ENCODE measurements around the gene TTBK2.

Gene TTBK2

GRCh38 chr15:42848846-42849245, 71.7 kb downstream of the TTBK2 start:
- Histone ChIP-seq H3K27me3 (ENCODE audit: control insufficient read depth, insufficient read depth, low read length) (no peaks in the 10 kb centered on the region), H3K4me1 (ENCODE audit: control insufficient read depth, insufficient read depth, low read length) (no peaks in the 10 kb centered on the region), H3K9ac (ENCODE audit: low read depth, low read length) (no peak overlapping the region), H3K4me3 (ENCODE audit: low read depth, low read length) (no peak overlapping the region), H3K9me3 (ENCODE audit: control insufficient read depth, insufficient read depth, low read length) (no peaks in the 10 kb centered on the region), H3K36me3 (ENCODE audit: control insufficient read depth, insufficient read depth, low read length) (no peaks in the 10 kb centered on the region)

- H3K9ac ChIP-seq (ENCODE audit: low read depth, low read length) = no peak overlapping the region
- no peak overlapping the region for H3K4me3 ChIP-seq (ENCODE audit: low read depth, low read length)
- H3K4me1 ChIP-seq (ENCODE audit: control insufficient read depth, insufficient read depth, low read length) = no peaks in the 10 kb centered on the region
- no peaks in the 10 kb centered on the region for H3K36me3 ChIP-seq (ENCODE audit: control insufficient read depth, insufficient read depth, low read length)
- no peaks in the 10 kb centered on the region for H3K9me3 ChIP-seq (ENCODE audit: control insufficient read depth, insufficient read depth, low read length)
- no peaks in the 10 kb centered on the region for H3K27me3 ChIP-seq (ENCODE audit: control insufficient read depth, insufficient read depth, low read length)
Observed at GRCh38 chr15:42846647-42847046, 73.9 kb downstream of the TTBK2 start.

GRCh38 chr15:42845581-42845980, 75.0 kb downstream of the TTBK2 start:
- Histone ChIP-seq H3K9me3 (ENCODE audit: control insufficient read depth, insufficient read depth, low read length) (no peaks in the 10 kb centered on the region), H3K27me3 (ENCODE audit: control insufficient read depth, insufficient read depth, low read length) (no peaks in the 10 kb centered on the region), H3K4me1 (ENCODE audit: control insufficient read depth, insufficient read depth, low read length) (no peaks in the 10 kb centered on the region), H3K9ac (ENCODE audit: low read depth, low read length) (no peak overlapping the region), H3K4me3 (ENCODE audit: low read depth, low read length) (no peak overlapping the region), H3K36me3 (ENCODE audit: control insufficient read depth, insufficient read depth, low read length) (no peaks in the 10 kb centered on the region)

GRCh38 chr15:42843699-42844098, 76.9 kb downstream of the TTBK2 start:
- Histone ChIP-seq H3K4me3 (ENCODE audit: low read depth, low read length) (no peak overlapping the region), H3K9ac (ENCODE audit: low read depth, low read length) (no peak overlapping the region), H3K4me1 (ENCODE audit: control insufficient read depth, insufficient read depth, low read length) (no peaks in the 10 kb centered on the region), H3K36me3 (ENCODE audit: control insufficient read depth, insufficient read depth, low read length) (no peaks in the 10 kb centered on the region), H3K9me3 (ENCODE audit: control insufficient read depth, insufficient read depth, low read length) (no peaks in the 10 kb centered on the region), H3K27me3 (ENCODE audit: control insufficient read depth, insufficient read depth, low read length) (no peaks in the 10 kb centered on the region)

- Histone ChIP-seq H3K9ac (ENCODE audit: low read depth, low read length) (no peak overlapping the region), H3K27me3 (ENCODE audit: control insufficient read depth, insufficient read depth, low read length) (no peaks in the 10 kb centered on the region), H3K9me3 (ENCODE audit: control insufficient read depth, insufficient read depth, low read length) (no peaks in the 10 kb centered on the region), H3K4me1 (ENCODE audit: control insufficient read depth, insufficient read depth, low read length) (no peaks in the 10 kb centered on the region), H3K4me3 (ENCODE audit: low read depth, low read length) (no peak overlapping the region), H3K36me3 (ENCODE audit: control insufficient read depth, insufficient read depth, low read length) (no peaks in the 10 kb centered on the region)
Observed at GRCh38 chr15:42836251-42836650, 84.3 kb downstream of the TTBK2 start.

- Histone ChIP-seq H3K9ac (ENCODE audit: low read depth, low read length) (no peak overlapping the region), H3K4me1 (ENCODE audit: control insufficient read depth, insufficient read depth, low read length) (no peaks in the 10 kb centered on the region), H3K9me3 (ENCODE audit: control insufficient read depth, insufficient read depth, low read length) (no peaks in the 10 kb centered on the region), H3K4me3 (ENCODE audit: low read depth, low read length) (no peak overlapping the region), H3K36me3 (ENCODE audit: control insufficient read depth, insufficient read depth, low read length) (no peaks in the 10 kb centered on the region), H3K27me3 (ENCODE audit: control insufficient read depth, insufficient read depth, low read length) (no peaks in the 10 kb centered on the region)
Observed at GRCh38 chr15:42832576-42832975, 88.0 kb downstream of the TTBK2 start.

- H3K36me3 ChIP-seq (ENCODE audit: control insufficient read depth, insufficient read depth, low read length) = no peaks in the 10 kb centered on the region
Observed at GRCh38 chr15:42826251-42826890, 94.2 kb downstream of the TTBK2 start.

GRCh38 chr15:42825599-42825998, 95.0 kb downstream of the TTBK2 start:
- Histone ChIP-seq H3K9ac (ENCODE audit: low read depth, low read length) (no peak overlapping the region), H3K9me3 (ENCODE audit: control insufficient read depth, insufficient read depth, low read length) (no peaks in the 10 kb centered on the region), H3K4me1 (ENCODE audit: control insufficient read depth, insufficient read depth, low read length) (no peaks in the 10 kb centered on the region), H3K27me3 (ENCODE audit: control insufficient read depth, insufficient read depth, low read length) (no peaks in the 10 kb centered on the region), H3K36me3 (ENCODE audit: control insufficient read depth, insufficient read depth, low read length) (no peaks in the 10 kb centered on the region), H3K4me3 (ENCODE audit: low read depth, low read length) (no peak overlapping the region)

More at GRCh38 chr15:42826251-42826890, 94.2 kb downstream of the TTBK2 start:
- Histone ChIP-seq H3K9ac (ENCODE audit: low read depth, low read length) (no peak overlapping the region), H3K4me1 (ENCODE audit: control insufficient read depth, insufficient read depth, low read length) (no peaks in the 10 kb centered on the region), H3K4me3 (ENCODE audit: low read depth, low read length) (no peak overlapping the region), H3K9me3 (ENCODE audit: control insufficient read depth, insufficient read depth, low read length) (no peaks in the 10 kb centered on the region), H3K27me3 (ENCODE audit: control insufficient read depth, insufficient read depth, low read length) (no peaks in the 10 kb centered on the region)

- H3K27me3 ChIP-seq (ENCODE audit: control insufficient read depth, insufficient read depth, low read length) = no peaks in the 10 kb centered on the region
- no peak overlapping the region for H3K9ac ChIP-seq (ENCODE audit: low read depth, low read length)
- H3K4me1 ChIP-seq (ENCODE audit: control insufficient read depth, insufficient read depth, low read length) = no peaks in the 10 kb centered on the region
- no peak overlapping the region for H3K4me3 ChIP-seq (ENCODE audit: low read depth, low read length)
- H3K36me3 ChIP-seq (ENCODE audit: control insufficient read depth, insufficient read depth, low read length) = no peaks in the 10 kb centered on the region
- no peaks in the 10 kb centered on the region for H3K9me3 ChIP-seq (ENCODE audit: control insufficient read depth, insufficient read depth, low read length)
Observed at GRCh38 chr15:42820811-42821210, 99.8 kb downstream of the TTBK2 start.

- H3K4me3 ChIP-seq (ENCODE audit: low read depth, low read length) = no peak overlapping the region
- H3K9ac ChIP-seq (ENCODE audit: low read depth, low read length) = no peak overlapping the region
Observed at GRCh38 chr15:42819786-42820185, 100.8 kb downstream of the TTBK2 start.

GRCh38 chr15:42811433-42811832, 109.1 kb downstream of the TTBK2 start:
- no peaks in the 10 kb centered on the region for H3K36me3 ChIP-seq (ENCODE audit: control insufficient read depth, insufficient read depth, low read length)
- no peak overlapping the region for H3K9ac ChIP-seq (ENCODE audit: low read depth, low read length)
- no peaks in the 10 kb centered on the region for H3K4me1 ChIP-seq (ENCODE audit: control insufficient read depth, insufficient read depth, low read length)
- H3K27me3 ChIP-seq (ENCODE audit: control insufficient read depth, insufficient read depth, low read length) = no peaks in the 10 kb centered on the region
- H3K4me3 ChIP-seq (ENCODE audit: low read depth, low read length) = no peak overlapping the region
- no peaks in the 10 kb centered on the region for H3K9me3 ChIP-seq (ENCODE audit: control insufficient read depth, insufficient read depth, low read length)

More at GRCh38 chr15:42819786-42820185, 100.8 kb downstream of the TTBK2 start:
- H3K4me1 ChIP-seq (ENCODE audit: control insufficient read depth, insufficient read depth, low read length) = no peaks in the 10 kb centered on the region
- no peaks in the 10 kb centered on the region for H3K27me3 ChIP-seq (ENCODE audit: control insufficient read depth, insufficient read depth, low read length)
- H3K9me3 ChIP-seq (ENCODE audit: control insufficient read depth, insufficient read depth, low read length) = no peaks in the 10 kb centered on the region
- H3K36me3 ChIP-seq (ENCODE audit: control insufficient read depth, insufficient read depth, low read length) = no peaks in the 10 kb centered on the region

GRCh38 chr15:42808913-42809312, 111.7 kb downstream of the TTBK2 start:
- Histone ChIP-seq H3K36me3 (ENCODE audit: control insufficient read depth, insufficient read depth, low read length) (no peaks in the 10 kb centered on the region), H3K4me1 (ENCODE audit: control insufficient read depth, insufficient read depth, low read length) (no peaks in the 10 kb centered on the region)

More at GRCh38 chr15:42808913-42809312, 111.7 kb downstream of the TTBK2 start:
- H3K4me3 ChIP-seq (ENCODE audit: low read depth, low read length) = no peak overlapping the region
- H3K27me3 ChIP-seq (ENCODE audit: control insufficient read depth, insufficient read depth, low read length) = no peaks in the 10 kb centered on the region
- no peaks in the 10 kb centered on the region for H3K9me3 ChIP-seq (ENCODE audit: control insufficient read depth, insufficient read depth, low read length)
- no peak overlapping the region for H3K9ac ChIP-seq (ENCODE audit: low read depth, low read length)

All from iPS-15b (cell line).